H1 (cell line): Measurements from ENCODE around the gene WFIKKN1. TPM values are rescaled to one million over a fixed set of nuclear protein-coding genes. Genes with fewer than 3 reads are reported as not detected.

Experiments used
- CTCF ChIP-seq, 3 experiments: IDR thresholded peaks; 1 replicate in 2 of 3; 2 replicates in 1 of 3; pipeline versions ENCODE4 v1.5.1 to v1.6.1; 2011; ENCODE audit warnings: low read length in 3 of 3, mild to moderate bottlenecking in 3 of 3, inconsistent platforms in 2 of 3, low read depth in 1 of 3, moderate library complexity in 1 of 3; ENCODE audit not compliant: insufficient read depth in 1 of 3; ENCODE audit errors: control extremely low read depth in 1 of 3
- JUND ChIP-seq: IDR thresholded peaks from 2 replicates; pipeline ENCODE4 v1.6.1; 2011; ENCODE audit warnings: mild to moderate bottlenecking, improper control_type of control experiment, low read length
- POLR2AphosphoS5 ChIP-seq: IDR thresholded peaks from 2 replicates; pipeline ENCODE4 v1.6.1; 2011; ENCODE audit warnings: low read depth, low read length
- RAD21 ChIP-seq, 2 experiments: IDR thresholded peaks in 1 of 2; conservative IDR thresholded peaks in 1 of 2; 2 replicates each; pipeline ENCODE4 v1.6.1; 2011; ENCODE audit warnings: low read depth in 2 of 2, low read length in 2 of 2, improper control_type of control experiment in 1 of 2, inconsistent platforms in 1 of 2, mild to moderate bottlenecking in 1 of 2, moderate library complexity in 1 of 2
- SP2 ChIP-seq: IDR thresholded peaks from 2 replicates; pipeline ENCODE4 v1.6.1; 2012; ENCODE audit warnings: mild to moderate bottlenecking, low read length, inconsistent platforms
- ZNF274 ChIP-seq: IDR thresholded peaks from 2 replicates; pipeline ENCODE4 v1.7.0; 2012; ENCODE audit warnings: low read length, borderline replicate concordance; ENCODE audit errors: extremely low read depth
- polyA plus RNA-seq, 7 experiments: library from polyadenylated mRNA; depleted of rRNA in 3 of 7; stranded (reverse) in 5 of 7; unstranded in 2 of 7; fragments of >200 nt in 5 of 7; fragments of 200-250 nt in 2 of 7; gene quantifications; 1 replicate in 5 of 7; 2 replicates in 1 of 7; 4 replicates in 1 of 7; pipeline versions ENCODE4 v1.2.1 to v1.2.3, GENCODE V29; 2011 to 2013; ENCODE audit warnings: missing spikeins in 2 of 7, mixed read lengths in 2 of 7
- total RNA-seq: library from RNA; stranded (reverse); fragmentation: NEBNext Ultra II Directional; extraction: Animal tissue kit (Norgen Biotek cat#: 25700); gene quantifications from 2 replicates; pipeline ENCODE4 v1.2.1, GENCODE V29; 2021

Gene WFIKKN1
- total and polyA plus RNA-seq, 2 of the 8 experiments (the other 6 are each of a cell fraction or from before 2014, with no cell fraction given), result 11.4 to 15.8 TPM

- TF ChIP-seq CTCF (IDR thresholded peaks at IDR 0.05; ENCODE audit: control extremely low read depth in 1 of 3, insufficient read depth in 1 of 3, low read depth in 1 of 3, low read length in 3 of 3) (no peak), ZNF274 (no peak), RAD21 (IDR thresholded peaks at IDR 0.05 in 1 of 2, conservative IDR thresholded peaks at IDR 0.05 in 1 of 2; ENCODE audit: low read depth in 2 of 2, low read length in 2 of 2) (no peak), POLR2AphosphoS5 (no peak), SP2 (no peak), JUND (no peak)
- TF ChIP-seq, all 59 proteins: peak for 0
Observed at GRCh38 chr16:666572-666971, 35.8 kb downstream of the WFIKKN1 start (continued).
